GM12878 (cell line): ENCODE results near the gene POLR3A. TPM values are rescaled to one million over a fixed set of nuclear protein-coding genes. Genes with fewer than 3 reads are reported as not detected.
A peak's percentile ranks its signal among the peaks of the same experiment; 100 is the strongest.

Experiments used
- ATAC-seq: fragments of 200-7000 bp; cut with Tn5 transposase; 3 replicates; pipeline ENCODE4 v1.9.1; 2020; ENCODE audit warnings: mild to moderate bottlenecking, moderate library complexity
- BruUV-seq: library from RNA; stranded (reverse); fragments of 400-500 nt; replicated peaks from 2 replicates; lab custom pipeline; 2021; lab: Mats Ljungman, UMichigan
- CTCF ChIA-PET: fragments of 300-600 bp; sonication (Branson Sonifier 250); formaldehyde crosslinking; extraction: SDS; loops from one replicate; lab custom pipeline; 2021; ENCODE audit warnings: inconsistent platforms; lab: Yijun Ruan, JAX
- POLR2A ChIA-PET: fragments of 350-600 bp; formaldehyde crosslinking; extraction: SDS; loops from one replicate; lab custom pipeline; 2021; ENCODE audit warnings: inconsistent platforms; lab: Charles Lee
- RAD21 ChIA-PET: fragments of 300-600 bp; sonication (Branson Sonifier 250); formaldehyde crosslinking; loops from one replicate; lab custom pipeline; 2023; ENCODE audit warnings: antibody characterized with exemption; ENCODE audit not compliant: unreplicated experiment; lab: Charles Lee
- SMC1A ChIA-PET: fragments of 300-600 bp; sonication (Branson Sonifier 250); formaldehyde crosslinking; loops from one replicate; lab custom pipeline; 2023; ENCODE audit not compliant: unreplicated experiment, uncharacterized antibody; lab: Charles Lee
- DNase-seq: peaks from one replicate; pipeline ENCODE4 v3.0.0-alpha.2; 2011; ENCODE audit warnings: low read depth, low spot score
- FAIRE-seq: peaks from 3 replicates; lab custom pipeline; 2011; peaks lifted over from hg19 to GRCh38; lab: Jason Lieb, UNC
- H2AFZ ChIP-seq: 2 replicates; pipeline ENCODE4 v1.6.0; 2011; ENCODE audit warnings: low read depth, low read length, control low read depth; ENCODE audit not compliant: control insufficient read depth
- H3K27ac ChIP-seq: 2 replicates; pipeline ENCODE4 v1.5.1; 2011; ENCODE audit warnings: control low read depth; ENCODE audit not compliant: control insufficient read depth, insufficient read depth
- H3K27me3 ChIP-seq, 2 experiments: replicated peaks in 1 of 2; 2 replicates each; pipeline versions ENCODE4 v1.6.0 to v1.6.1; 2011; ENCODE audit warnings: low read length in 1 of 2; ENCODE audit not compliant: control insufficient read depth in 2 of 2, insufficient read depth in 2 of 2
- H3K36me3 ChIP-seq, 2 experiments: 2 replicates each; pipeline ENCODE4 v1.5.1; 2011; ENCODE audit warnings: low read length in 1 of 2; ENCODE audit not compliant: control insufficient read depth in 2 of 2, insufficient read depth in 2 of 2
- H3K4me1 ChIP-seq: 2 replicates; pipeline ENCODE4 v1.6.1; 2011; ENCODE audit warnings: mild to moderate bottlenecking, low read length, moderate library complexity, mixed read lengths; ENCODE audit not compliant: control insufficient read depth, insufficient read depth
- H3K4me2 ChIP-seq: 2 replicates; pipeline ENCODE4 v1.6.0; 2011; ENCODE audit warnings: control low read depth; ENCODE audit not compliant: control insufficient read depth, insufficient read depth
- H3K4me3 ChIP-seq: fragments of 200-600 bp; sonication (generic); 2 replicates; pipeline ENCODE4 v1.5.1; 2016
- H3K79me2 ChIP-seq: 2 replicates; pipeline ENCODE4 v1.6.0; 2011; ENCODE audit warnings: low read length; ENCODE audit not compliant: control insufficient read depth, insufficient read depth
- H3K9ac ChIP-seq: 2 replicates; pipeline ENCODE4 v1.8.0; 2011; ENCODE audit warnings: low read length, control low read depth, mixed read lengths; ENCODE audit not compliant: control insufficient read depth, insufficient read depth
- H3K9me3 ChIP-seq: replicated peaks from 3 replicates; pipeline ENCODE4 v1.5.1; 2011; ENCODE audit warnings: mild to moderate bottlenecking, low read length; ENCODE audit not compliant: control insufficient read depth, insufficient read depth
- H4K20me1 ChIP-seq: 2 replicates; pipeline ENCODE4 v1.6.0; 2011; ENCODE audit not compliant: control insufficient read depth, insufficient read depth
- HDAC6 ChIP-seq: fragments of 200-600 bp; sonication (generic); IDR thresholded peaks from one replicate; pipeline ENCODE4 v1.8.0; 2017; ENCODE audit warnings: antibody characterized with exemption; ENCODE audit not compliant: unreplicated experiment
- SIN3A ChIP-seq: IDR thresholded peaks from 2 replicates; pipeline ENCODE4 v1.6.1; 2012; ENCODE audit warnings: low read depth, low read length, improper control_type of control experiment
- SMARCA5 ChIP-seq: fragments of 450-650 bp; IDR thresholded peaks from 2 replicates; pipeline ENCODE4 v1.6.1; 2017; ENCODE audit warnings: mild to moderate bottlenecking
- YBX1 ChIP-seq: fragments of 450-650 bp; IDR thresholded peaks from 2 replicates; pipeline ENCODE4 v1.6.1; 2016; ENCODE audit warnings: antibody characterized with exemption
- WGBS: methylation state at CpG from one replicate; pipeline ENCODE4 v1.1.6; 2016; ENCODE audit warnings: low lambda C conversion rate; ENCODE audit not compliant: insufficient replicate concordance, insufficient coverage; ENCODE audit errors: missing lambda C conversion rate; 5-methylcytosine and 5-hydroxymethylcytosine counted together
- in situ Hi-C: fragments of 300-500 bp; cut with MboI; formaldehyde crosslinking; loops from 9 replicates; pipeline ENCODE4 v1.14.3; 2018; ENCODE audit warnings: mixed read lengths
- intact Hi-C: fragments of 100-400 bp; cut with micrococcal nuclease; formaldehyde crosslinking; loops from one replicate; pipeline ENCODE4 v1.14.2; 2022; ENCODE audit not compliant: unreplicated experiment
- polyA plus RNA-seq, 11 experiments: library from polyadenylated mRNA; depleted of rRNA in 4 of 11; unstranded in 6 of 11; stranded (reverse) in 5 of 11; fragments of >200 nt; fragmentation: Nextera tagmentation in 4 of 11; fragmentation: Illumina TruSeq in 1 of 11; extraction: Ambion mirVana in 4 of 11; extraction: Trizol in 1 of 11; gene quantifications; 1 replicate in 1 of 11; 2 replicates in 10 of 11; pipeline versions ENCODE4 v1.2.1 to v1.2.3, GENCODE V29; 2011 to 2016; ENCODE audit warnings: inconsistent platforms in 2 of 11, missing spikeins in 2 of 11, low read depth in 1 of 11
- total RNA-seq, 4 experiments: library from RNA; depleted of rRNA in 3 of 4; stranded (reverse); fragments of >200 nt in 3 of 4; fragmentation: Illumina TruSeq in 1 of 4; extraction: Trizol in 1 of 4; gene quantifications; 2 replicates each; pipeline versions ENCODE4 v1.2.1 to v1.2.3, GENCODE V29; 2013 to 2021
- TF ChIP-seq, protein P1 (sequence below): fragments of 450-650 bp; IDR thresholded peaks from 2 replicates; pipeline ENCODE4 v1.6.1; 2016; ENCODE audit warnings: mild to moderate bottlenecking
- TF ChIP-seq, protein P2 (sequence below): fragments of 450-650 bp; formaldehyde crosslinking; IDR thresholded peaks from 2 replicates; pipeline ENCODE4 v1.4.0; 2020; ENCODE audit warnings: mild to moderate bottlenecking, moderate library complexity

Gene POLR3A
- total and polyA plus RNA-seq, 10 of the 15 experiments (the other 5 are each of a cell fraction or from before 2014, with no cell fraction given), result 5.4 to 20.4 (median 14.4) TPM

DNA sequence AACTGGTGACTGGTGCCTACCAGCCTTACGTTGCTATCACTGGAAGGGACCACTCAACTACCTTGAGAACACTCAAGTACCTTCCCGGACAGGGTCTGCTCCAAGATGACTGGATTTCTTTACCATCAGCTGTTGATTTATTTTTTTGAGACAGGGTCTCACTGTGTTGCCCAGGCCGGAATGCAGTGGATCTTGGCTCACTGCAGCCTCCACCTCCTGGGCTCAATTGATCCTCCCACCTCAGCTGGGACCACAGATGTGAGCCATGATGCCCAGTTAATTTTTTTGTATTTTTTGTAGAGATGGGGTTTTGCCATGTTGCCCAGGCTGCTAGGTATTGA lies 57.5 kb downstream of the POLR3A start:
- Histone ChIP-seq H3K9ac (no peak overlapping the region), H3K27me3 (no peaks in the 10 kb centered on the region), H2AFZ (no peak overlapping the region), H3K27ac (peak overlapping the region; percentile 30; the same call in 1 of the 2 replicates), H3K36me3 (peaks cover 2 to 4% of the 10 kb centered on the region in 2 experiments; a peak in 3 of 4 replicates), H3K4me2 (no peak overlapping the region), H3K9me3 (no peaks in the 10 kb centered on the region), H3K79me2 (no peaks in the 10 kb centered on the region), H4K20me1 (no peaks in the 10 kb centered on the region), H3K4me1 (0 out of 2 replicates have a peak, but pooled peaks cover 5% of the 10 kb centered on the region), H3K4me3 (no peak overlapping the region)
- no peak for DNase-seq
- ATAC-seq, result no peak
- ChIA-PET RAD21 (no interaction called here), SMC1A (no interaction called here), CTCF (no interaction called here), POLR2A (no interaction called here)
- no peak for FAIRE-seq
- TF ChIP-seq YBX1, result no peak
- no peak for TF ChIP-seq SMARCA5
- TF ChIP-seq SIN3A, result no peak
- TF ChIP-seq HDAC6, result no peak
- TF ChIP-seq, protein P1, sequence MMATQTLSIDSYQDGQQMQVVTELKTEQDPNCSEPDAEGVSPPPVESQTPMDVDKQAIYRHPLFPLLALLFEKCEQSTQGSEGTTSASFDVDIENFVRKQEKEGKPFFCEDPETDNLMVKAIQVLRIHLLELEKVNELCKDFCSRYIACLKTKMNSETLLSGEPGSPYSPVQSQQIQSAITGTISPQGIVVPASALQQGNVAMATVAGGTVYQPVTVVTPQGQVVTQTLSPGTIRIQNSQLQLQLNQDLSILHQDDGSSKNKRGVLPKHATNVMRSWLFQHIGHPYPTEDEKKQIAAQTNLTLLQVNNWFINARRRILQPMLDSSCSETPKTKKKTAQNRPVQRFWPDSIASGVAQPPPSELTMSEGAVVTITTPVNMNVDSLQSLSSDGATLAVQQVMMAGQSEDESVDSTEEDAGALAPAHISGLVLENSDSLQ, result no peak
- TF ChIP-seq, protein P2, sequence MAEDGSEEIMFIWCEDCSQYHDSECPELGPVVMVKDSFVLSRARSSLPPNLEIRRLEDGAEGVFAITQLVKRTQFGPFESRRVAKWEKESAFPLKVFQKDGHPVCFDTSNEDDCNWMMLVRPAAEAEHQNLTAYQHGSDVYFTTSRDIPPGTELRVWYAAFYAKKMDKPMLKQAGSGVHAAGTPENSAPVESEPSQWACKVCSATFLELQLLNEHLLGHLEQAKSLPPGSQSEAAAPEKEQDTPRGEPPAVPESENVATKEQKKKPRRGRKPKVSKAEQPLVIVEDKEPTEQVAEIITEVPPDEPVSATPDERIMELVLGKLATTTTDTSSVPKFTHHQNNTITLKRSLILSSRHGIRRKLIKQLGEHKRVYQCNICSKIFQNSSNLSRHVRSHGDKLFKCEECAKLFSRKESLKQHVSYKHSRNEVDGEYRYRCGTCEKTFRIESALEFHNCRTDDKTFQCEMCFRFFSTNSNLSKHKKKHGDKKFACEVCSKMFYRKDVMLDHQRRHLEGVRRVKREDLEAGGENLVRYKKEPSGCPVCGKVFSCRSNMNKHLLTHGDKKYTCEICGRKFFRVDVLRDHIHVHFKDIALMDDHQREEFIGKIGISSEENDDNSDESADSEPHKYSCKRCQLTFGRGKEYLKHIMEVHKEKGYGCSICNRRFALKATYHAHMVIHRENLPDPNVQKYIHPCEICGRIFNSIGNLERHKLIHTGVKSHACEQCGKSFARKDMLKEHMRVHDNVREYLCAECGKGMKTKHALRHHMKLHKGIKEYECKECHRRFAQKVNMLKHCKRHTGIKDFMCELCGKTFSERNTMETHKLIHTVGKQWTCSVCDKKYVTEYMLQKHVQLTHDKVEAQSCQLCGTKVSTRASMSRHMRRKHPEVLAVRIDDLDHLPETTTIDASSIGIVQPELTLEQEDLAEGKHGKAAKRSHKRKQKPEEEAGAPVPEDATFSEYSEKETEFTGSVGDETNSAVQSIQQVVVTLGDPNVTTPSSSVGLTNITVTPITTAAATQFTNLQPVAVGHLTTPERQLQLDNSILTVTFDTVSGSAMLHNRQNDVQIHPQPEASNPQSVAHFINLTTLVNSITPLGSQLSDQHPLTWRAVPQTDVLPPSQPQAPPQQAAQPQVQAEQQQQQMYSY (CRISPR knock-in tag), result no peak
- intact Hi-C loops (loop anchor here (5.0 kb wide), 1 partner anchor 124 kb away; no protein-coding TSS in a partner anchor), in situ Hi-C loops (no loop called here)
- no TSS peak for BruUV-seq
- WGBS, result 98% methylated on average over 3 of the region's 3 CpGs
